Prostate gland (tissue), 2 donors: ENCODE measurements around the gene RETREG1.

Source experiments
- CTCF ChIP-seq, 4 experiments: fragments of 200-600 bp in 2 of 4; fragments of 450-650 bp in 2 of 4; sonication (generic) in 2 of 4; IDR thresholded peaks; 1 replicate in 3 of 4; 2 replicates in 1 of 4; pipeline ENCODE4 v1.5.1; 2016 to 2019; ENCODE audit warnings: antibody characterized with exemption in 4 of 4, mild to moderate bottlenecking in 2 of 4, moderate library complexity in 2 of 4
- POLR2A ChIP-seq: fragments of 450-650 bp; IDR thresholded peaks from one replicate; pipeline ENCODE4 v1.6.1; 2016; ENCODE audit warnings: antibody characterized with exemption, mild to moderate bottlenecking

GRCh38 chr5:16539169-16539666, 77.6 kb downstream of the RETREG1 start:
- no peak for TF ChIP-seq CTCF (IDR thresholded peaks at IDR 0.05)
- no peak for TF ChIP-seq POLR2A
